Peyer's patch (tissue), 4 donors: ENCODE data around the gene PAX4.

ENCODE experiments used
- POLR2A ChIP-seq, 2 donors: fragments of 450-650 bp; IDR thresholded peaks; one replicate each; pipeline ENCODE4 v1.5.1; 2017; ENCODE audit warnings: antibody characterized with exemption in 2 of 2, mild to moderate bottlenecking in 2 of 2, moderate library complexity in 2 of 2
- TF ChIP-seq, protein P1 (sequence below), 6 experiments: fragments of 450-650 bp in 4 of 6; fragments of 200-600 bp in 2 of 6; sonication (generic) in 1 of 6; IDR thresholded peaks; one replicate each; pipeline ENCODE4 v1.5.1; 2017 to 2019; ENCODE audit warnings: antibody characterized with exemption in 6 of 6, mild to moderate bottlenecking in 3 of 6, moderate library complexity in 1 of 6

DNA sequence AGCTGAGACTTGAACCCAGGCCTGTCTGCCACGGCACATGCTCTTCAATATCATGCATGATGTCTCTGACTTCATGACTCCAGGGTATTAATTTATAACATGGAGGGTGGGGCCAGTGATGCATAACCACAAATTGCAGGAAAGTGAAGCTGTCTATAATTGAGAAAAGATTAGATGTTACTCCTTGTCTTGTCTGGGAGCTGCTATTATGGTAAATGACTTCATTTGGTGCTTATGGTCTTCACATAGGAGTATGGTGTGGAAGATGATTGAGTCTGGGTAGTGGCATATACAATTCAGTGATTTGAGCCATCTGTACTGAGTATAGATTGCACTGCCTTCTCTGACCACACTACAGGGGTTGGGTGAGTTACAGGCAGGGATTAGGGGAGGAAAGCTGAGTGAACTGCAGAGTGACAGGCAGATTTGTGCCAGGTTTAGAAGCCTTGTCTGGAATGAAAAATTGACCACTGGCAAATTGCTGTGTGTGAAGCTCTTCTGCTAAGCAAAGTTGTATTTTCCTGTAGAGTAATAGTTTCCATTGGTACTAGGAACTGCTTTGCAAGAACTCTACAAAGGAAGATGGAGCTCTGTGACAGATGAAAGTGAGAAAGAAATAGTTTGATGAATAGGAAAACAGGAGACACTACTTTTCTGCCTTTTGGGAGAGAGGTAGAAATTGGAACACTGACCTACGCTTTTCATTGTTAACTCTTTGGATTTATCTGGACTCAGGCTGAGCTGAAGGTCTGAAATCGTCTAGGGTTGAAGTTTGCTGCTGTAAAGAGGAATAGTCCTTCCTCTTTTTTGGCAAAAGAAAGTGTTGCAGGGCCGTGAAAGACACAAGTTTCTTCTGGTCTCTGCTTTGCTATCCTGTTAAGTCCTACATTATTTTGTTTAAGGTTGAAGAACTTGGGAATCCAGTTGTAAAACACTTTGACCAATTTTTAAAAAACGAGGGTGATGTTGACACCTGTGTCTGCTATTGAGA is 36.8 kb upstream of the PAX4 start:
- TF ChIP-seq, protein P1, sequence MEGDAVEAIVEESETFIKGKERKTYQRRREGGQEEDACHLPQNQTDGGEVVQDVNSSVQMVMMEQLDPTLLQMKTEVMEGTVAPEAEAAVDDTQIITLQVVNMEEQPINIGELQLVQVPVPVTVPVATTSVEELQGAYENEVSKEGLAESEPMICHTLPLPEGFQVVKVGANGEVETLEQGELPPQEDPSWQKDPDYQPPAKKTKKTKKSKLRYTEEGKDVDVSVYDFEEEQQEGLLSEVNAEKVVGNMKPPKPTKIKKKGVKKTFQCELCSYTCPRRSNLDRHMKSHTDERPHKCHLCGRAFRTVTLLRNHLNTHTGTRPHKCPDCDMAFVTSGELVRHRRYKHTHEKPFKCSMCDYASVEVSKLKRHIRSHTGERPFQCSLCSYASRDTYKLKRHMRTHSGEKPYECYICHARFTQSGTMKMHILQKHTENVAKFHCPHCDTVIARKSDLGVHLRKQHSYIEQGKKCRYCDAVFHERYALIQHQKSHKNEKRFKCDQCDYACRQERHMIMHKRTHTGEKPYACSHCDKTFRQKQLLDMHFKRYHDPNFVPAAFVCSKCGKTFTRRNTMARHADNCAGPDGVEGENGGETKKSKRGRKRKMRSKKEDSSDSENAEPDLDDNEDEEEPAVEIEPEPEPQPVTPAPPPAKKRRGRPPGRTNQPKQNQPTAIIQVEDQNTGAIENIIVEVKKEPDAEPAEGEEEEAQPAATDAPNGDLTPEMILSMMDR (IDR thresholded peaks at IDR 0.05) = no peak
- no peak for TF ChIP-seq POLR2A (IDR thresholded peaks at IDR 0.05)
